ENCODE measurements around the gene CLEC16A.

The CLEC16A gene

DNA sequence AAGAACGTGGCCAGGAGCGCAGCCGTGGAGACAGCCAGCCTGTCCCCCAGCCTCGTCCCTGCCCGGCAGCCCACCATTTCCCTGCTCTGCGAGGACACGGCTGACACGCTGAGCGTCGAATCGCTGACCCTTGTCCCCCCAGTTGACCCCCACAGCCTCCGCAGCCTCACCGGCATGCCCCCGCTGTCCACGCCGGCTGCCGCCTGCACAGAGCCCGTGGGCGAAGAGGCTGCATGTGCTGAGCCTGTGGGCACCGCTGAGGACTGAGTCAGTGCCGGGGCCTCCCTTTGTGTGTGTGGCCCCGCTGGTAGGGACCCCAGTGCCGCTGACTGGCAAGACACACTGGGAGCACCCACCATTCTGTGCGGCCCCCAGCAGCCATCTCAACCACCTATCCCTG, 234.1 kb downstream of the CLEC16A start:
- DNase-seq (ENCODE audit: low spot score): no peak

DNA sequence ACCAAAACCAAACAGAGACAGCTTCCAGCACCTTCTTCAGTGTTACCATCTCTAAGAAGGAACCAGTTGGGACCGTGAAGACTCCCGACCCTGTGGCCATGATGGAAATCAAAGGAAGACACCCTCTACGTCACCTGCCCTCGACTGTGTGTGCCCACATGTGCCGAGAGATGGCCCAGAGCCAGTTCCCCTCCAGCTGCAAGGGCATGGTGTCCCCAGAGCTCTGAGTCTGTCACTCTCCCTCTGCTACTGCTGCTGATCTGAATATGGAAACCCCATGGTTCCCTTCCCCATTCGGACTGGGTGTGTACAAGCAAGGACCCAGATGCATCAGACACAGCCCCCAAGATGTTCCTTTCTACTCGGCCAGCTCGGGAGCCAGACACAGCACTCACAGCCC, 235.2 kb downstream of the CLEC16A start:
- no peak for DNase-seq (ENCODE audit: low spot score)

DNA sequence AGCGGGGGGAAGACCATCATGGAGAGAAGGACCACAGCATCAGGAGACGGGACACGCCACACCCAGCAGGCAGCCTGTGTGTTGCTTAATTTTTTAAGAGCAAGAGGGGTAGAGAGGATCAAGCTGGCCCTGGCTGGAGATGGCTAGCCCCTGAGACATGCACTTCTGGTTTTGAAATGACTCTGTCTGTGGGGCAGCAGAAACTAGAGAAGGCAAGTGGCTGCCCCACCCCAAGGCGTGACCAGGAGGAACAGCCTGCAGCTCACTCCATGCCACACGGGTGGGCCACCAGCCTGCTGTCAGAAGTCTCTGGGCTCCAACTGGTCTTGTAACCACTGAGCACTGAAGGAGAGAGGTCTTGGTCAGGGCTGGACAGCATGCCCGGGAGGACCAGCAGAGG, 236.1 kb downstream of the CLEC16A start:
- DNase-seq (ENCODE audit: low spot score): no peak

DNA sequence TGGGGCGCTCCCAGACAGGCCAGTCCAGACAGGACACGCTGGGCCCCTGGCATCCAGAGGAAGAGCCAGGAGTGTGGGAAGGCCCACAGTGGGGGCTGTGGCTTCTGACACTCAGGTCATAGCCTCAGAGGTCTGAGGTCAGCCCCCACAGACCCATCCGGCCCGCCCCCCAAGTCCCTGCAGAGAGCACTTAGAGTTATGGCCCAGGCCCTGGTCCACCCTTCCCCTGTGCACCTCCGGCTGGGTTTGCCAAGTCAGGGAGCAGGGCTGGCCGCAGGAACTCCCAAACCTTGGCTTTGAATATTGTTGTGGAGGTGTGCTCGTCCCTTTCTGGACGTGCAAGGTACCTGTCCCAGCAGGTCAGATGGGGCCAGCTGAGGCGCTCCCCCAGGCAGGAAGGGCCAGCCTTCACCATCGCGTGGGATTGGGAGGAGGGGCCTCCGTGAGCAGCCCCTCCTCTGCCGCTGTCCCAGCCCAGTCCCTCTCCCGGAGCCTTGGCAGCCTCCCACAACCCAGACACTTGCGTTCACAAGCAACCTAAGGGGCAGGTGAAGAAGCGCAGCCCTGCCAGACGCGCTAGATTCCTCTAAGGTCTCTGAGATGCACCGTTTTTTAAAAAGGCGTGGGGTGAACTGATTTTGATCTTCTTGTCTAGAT, 237.0 kb downstream of the CLEC16A start:
- DNase-seq (ENCODE audit: low spot score): no peak

DNA sequence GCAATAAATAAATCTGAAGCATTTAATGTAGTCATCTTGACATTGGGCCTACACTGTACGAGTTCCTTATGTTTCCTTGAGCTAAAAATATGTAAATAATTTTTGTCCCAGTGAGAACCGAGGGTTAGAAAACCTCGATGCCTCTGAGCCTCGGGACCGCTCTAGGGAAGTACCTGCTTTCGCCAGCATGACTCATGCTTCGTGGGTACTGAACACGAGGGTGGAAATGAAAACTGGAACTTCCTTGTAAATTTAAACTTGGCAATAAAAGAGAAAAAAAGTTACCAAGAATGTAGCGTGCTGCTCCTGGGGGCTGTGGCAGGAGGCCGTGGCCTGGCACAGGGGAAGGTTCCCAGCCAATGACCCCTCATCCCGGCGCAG, 237.5 kb downstream of the CLEC16A start:
- DNase-seq (ENCODE audit: low spot score): peak; percentile 13

DNA sequence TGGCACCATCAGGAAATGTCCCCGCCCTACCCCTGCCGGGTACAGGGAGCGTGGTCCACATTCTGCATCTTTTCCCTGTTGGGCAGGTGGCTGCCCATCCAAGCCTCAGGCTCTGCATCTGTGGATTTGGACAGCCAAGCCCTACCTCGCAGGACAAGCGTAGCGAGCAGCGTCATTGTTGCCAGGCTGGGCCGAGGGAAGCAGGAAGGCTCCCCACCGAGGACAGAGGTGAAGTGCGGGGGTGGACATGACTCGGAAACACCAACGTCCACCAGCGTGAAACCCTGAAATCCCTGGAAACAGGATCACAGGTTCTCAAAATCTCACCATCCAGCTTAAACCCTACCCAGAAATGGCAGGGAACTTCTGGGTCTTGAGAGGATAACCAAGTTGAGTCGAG, 238.0 kb downstream of the CLEC16A start:
- no peak for DNase-seq (ENCODE audit: low spot score)

DNA sequence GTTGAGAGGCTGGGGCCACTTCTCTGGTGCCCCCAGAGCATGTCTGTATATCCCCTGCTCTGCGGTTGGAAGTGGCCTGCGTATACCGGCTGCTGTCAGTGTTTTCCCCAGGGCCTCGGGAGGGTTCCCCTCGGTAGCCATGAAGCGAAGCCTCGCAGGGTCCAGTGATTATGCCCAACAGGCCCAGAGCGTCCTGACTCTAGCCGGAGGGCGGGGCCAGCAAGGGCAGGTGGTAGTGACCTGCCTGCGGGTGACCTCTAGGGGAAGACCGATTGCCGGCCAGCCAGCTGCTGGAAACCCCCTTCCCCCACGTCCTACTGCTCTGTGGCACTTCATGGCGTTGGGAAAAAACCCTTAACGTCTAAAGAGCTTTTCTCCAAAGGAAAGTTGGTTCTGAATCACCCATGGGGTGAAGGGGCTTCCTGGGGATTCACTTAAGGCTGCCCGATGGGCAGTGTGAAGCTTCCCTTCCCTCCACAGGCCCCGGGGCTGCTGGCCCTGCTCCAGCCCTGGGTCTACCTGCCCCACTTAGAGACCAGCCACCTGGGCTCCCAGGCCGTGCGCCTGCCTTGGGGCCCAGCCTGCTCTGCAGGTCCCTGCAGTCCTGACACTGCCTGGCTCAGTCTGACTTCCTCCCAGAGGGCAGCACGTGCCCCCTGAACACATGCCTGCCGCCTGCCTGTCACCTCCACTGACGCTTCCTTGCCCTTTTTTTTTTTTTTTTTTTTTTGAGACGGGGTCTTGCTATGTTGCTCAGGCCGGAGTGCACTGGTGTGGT, 238.9 kb downstream of the CLEC16A start:
- no peak for DNase-seq (ENCODE audit: low spot score)

DNA sequence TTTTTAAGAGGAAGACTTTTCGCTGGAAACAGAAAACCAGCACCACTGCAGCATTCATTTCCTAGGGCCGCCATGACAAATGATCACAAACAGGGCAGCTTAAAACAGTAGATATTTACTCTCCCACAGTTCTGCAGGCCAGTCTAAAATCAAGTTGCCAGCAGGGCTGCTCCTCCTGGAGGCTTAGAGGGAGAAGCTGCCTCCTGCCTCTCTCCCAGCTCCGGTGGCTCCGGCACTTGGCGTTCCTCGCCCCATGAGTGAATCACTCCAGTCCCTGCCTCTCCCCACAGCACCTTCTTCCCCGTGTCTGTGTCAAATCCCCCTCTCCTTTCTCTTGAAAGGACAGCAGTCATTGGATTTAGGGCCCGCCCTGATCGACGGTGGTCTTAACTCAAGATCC, 239.6 kb downstream of the CLEC16A start:
- no peak for DNase-seq (ENCODE audit: low spot score)

DNA sequence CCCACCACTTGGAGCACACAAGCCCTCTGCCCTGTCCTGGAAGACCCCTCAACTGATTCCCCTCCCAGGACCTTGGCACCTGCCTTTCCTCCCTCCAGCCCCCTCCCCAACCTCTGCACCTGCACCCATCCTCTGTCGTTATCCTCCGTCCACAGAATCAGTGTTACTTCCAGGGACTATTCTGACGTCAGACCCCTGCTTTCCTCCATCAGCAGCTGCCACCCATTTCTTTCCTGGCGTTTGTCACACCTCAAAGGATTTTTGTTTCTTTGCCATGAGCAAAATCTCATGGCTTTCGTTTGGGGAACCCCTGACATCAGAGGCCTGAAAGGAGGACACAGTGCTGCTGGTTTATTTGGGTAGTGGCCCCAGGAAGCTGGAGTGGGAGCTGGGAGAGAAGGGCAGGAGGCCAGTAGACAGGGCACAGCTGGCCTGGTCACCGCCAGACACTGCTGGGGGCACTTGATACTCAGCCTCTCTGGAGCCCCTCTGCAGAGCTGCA, 243.2 kb downstream of the CLEC16A start:
- DNase-seq (ENCODE audit: low spot score): no peak

DNA sequence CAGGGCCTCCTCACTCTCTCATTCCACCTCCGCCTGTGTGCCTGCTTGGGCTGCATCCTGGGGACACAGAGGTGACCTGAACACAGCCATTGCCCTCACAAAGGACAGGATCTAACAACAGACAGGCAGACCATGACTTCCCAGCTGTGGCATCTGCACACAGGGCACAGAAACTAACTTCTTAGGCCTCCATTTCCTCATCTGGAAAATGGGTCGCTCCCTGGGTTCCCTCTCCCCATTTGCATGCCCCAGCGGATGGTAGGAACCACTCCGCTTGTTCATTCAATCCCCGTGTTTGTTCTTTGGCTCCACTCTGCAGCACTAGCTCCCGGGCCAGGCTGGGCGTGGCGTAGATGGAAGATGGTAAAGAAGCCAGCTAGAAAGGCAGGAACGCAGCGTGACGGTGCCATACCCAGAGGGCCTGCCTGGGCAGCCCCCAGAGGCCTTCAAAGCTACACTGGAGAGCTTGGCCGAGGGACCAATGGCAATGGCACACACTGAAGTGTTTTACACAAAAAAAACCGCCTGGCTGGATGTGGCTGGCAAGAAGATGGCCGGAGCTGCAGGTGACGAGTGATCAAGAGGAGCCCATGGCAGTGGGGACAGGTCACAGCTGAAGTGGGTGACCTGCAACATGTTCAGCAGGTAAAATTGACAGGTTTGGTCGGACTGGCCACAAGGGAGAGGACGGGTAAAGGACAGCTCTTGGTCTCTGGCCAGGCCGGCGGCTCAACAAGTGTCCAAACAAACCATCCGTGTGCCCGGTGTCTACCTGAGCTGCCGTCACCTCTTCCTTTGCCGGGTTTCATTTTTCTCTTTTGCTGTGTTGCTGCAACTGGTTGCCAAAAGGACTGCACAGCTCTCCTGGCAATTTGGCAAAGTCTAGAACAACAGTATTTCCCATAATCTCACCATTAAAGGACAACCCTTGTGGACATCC, 244.7 kb downstream of the CLEC16A start:
- DNase-seq (ENCODE audit: low spot score): no peak

DNA sequence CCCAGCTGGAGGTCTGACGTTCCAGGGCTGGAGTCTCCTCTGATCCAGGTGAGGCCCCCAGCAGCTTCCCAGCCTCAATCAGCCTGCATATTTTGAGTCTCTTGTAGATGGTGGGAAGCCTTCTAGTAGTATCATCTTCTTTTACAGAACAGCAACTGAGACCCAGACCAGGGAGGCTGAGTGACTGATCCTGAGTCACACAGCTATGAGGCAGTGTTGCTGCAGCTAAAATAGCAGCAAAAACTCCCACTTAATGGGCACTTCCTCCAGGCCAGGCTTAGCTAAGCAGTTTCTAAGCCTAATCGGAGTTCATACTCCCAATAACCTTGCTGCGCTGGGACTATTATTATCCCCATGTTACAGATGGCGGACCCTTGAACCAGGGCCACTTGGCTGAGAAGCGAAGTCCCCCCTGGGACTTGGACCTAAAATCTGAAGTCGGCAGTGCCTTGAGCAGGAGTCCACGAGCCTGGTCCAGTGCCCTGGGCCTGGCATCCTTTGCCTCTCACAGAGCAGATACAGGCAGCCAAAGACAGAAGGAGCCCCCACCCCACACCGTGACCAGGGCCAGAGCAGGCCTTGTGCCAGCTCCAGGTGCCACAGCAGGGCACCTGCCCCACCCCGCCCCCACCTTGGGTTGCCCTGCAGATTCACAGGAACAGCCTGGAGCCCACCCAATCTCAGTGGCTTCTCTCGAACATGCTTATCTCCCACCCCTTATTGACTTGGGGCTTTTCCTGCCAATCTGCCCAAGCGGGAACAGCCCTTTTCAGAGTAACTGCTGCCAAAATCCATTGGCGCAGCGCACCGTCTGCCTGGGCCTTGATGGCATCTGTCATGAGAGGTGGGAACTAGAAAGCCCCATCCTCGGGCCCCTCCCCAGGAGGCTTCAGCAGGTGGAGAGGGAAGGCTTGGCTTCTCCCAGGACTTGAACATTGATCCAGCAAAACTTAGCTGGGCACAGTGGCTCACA, 246.5 kb downstream of the CLEC16A start:
- DNase-seq (ENCODE audit: low spot score): no peak

DNA sequence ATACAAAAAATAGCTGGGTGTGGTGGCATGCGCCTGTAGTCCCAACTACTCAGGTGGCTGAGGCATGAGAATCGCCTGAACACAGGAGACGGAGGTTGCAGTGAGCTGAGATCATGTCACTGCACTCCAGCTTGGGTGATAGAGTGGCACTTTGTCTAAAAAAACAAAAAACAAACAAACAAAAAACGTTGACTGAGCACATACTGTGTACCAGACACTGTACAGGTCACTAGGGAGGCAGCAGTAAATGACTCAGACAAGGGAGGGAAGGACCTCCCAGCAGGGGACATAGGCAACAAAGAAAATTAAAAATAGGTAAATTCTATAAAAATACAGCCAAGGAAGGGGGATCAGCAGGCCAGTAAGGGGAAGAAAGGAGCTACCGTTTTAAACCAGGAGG, 247.3 kb downstream of the CLEC16A start:
- no peak for DNase-seq (ENCODE audit: low spot score)

DNA sequence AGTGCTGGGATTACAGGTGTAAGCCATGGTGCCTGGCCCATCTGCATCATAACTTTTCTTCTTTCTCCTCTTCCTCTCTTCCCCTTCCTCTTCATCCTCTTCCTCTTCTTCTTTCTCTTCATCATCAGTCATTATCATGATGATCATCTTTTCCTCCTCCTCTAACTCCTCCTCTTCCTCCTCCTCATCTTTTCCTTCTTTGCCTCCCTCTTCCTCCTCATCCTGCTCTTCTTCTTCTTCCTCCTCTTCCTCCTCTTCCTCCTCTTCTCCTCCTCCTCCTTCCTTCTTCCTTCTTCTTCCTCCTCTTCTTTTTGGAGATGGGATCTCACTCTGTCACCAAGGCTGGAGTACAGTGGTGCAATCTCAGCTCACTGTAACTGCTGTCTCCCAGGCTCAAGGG, 249.1 kb downstream of the CLEC16A start:
- DNase-seq (ENCODE audit: low spot score): no peak

DNA sequence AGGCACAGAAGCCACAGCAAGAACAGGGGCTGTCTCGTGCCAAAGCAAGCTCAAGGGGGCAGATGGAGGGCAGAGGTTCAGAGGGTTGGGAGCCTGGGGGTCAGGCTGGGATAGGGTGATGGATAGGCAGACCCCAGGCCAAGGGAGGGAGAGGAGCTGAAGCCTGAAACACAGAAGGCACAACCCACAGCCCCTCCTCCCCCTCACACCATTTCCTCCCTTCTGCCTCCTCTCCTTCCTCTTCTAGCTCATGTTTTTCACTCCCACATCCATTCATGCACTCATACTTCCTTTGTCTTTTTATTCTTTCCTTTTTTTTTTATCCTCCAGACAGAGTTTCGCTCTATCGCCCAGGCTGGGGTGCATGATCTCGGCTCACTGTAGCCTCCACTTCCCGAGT, 250.5 kb downstream of the CLEC16A start:
- DNase-seq (ENCODE audit: low spot score): no peak

DNA sequence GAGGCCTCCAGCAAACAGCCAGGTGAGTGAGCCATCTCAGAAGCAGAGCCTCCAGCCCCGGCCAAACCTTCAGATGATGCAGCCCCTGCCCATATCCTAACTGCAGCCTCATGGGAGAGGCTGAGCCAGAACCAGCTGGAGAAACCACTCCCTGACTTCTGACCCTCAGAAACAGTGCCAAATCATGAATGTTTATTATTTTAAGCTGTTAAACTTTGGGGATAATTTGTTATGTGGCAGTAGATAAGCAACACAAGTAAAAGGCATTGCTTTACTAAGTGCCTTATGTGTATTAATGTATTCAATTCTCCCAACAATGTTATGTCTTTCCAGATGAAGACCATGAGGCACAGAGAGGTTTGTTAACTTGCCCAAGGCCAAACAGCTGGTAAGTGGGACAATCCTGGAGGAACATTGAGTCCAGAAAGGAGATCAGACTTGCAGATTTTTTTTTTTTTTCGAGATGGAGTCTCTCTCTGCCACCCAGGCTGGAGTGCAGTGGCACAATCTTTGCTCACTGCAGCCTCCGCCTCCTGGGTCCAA, 252.0 kb downstream of the CLEC16A start:
- DNase-seq (ENCODE audit: low spot score): no peak

DNA sequence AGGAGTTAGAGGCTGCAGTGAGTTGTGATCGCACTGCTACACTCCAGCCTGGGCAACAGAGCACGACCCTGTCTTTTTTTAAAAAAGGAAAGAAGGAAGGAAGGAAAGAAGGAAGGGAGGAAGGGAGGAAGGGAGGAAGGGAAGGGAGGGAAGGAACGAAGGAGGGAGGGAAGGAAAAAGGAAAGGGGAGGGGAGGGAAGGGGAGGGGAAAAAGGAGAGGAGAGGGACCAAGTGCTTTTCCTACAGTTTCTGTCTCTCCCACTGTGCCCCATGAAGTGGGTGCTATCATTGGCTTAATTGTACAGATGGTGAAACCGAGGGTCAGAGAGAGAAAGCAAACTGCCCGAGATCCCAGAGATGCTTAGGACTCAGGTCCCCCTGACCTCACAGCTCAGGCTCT, 254.0 kb downstream of the CLEC16A start:
- DNase-seq (ENCODE audit: low spot score): no peak

DNA sequence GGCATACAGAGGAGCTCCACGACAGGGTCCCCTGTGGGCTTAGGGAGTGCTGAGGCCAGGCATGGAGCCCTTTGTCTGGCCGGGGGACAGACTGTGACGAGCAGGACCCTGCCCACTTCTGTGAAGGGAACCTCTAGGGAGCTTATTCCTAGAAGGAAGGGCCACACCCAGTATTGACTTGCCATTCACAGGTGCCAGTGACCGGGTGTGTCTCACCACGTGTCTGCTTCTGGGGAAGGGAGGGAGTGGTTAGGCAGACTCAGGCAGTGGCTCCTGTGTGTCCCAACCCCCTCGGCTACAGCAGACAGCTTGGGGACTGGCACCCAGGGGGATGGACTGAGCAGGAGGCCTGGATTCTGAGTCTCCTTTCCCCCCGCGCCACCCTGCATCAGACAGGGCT, 254.5 kb downstream of the CLEC16A start:
- DNase-seq (ENCODE audit: low spot score): no peak

DNA sequence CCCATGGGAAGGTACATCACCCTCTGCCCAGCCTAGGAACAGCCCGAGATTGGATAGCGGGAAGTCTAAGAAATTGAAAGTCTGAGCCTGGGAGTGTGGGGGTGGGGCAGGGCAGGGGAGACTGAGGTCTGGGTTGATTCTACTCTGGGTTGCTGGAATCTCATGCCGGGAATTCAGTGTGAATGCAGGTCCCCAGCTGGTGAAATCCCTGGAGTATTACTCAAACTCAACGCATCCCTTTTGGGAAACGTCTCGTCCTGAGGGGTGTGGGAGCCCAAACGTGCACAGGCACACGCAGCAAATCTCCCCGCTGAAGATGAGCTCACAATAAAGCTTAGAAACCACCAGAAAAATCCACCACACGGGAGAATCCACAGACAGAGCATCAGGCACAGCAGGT, 256.2 kb downstream of the CLEC16A start:
- DNase-seq (ENCODE audit: low spot score): no peak

DNA sequence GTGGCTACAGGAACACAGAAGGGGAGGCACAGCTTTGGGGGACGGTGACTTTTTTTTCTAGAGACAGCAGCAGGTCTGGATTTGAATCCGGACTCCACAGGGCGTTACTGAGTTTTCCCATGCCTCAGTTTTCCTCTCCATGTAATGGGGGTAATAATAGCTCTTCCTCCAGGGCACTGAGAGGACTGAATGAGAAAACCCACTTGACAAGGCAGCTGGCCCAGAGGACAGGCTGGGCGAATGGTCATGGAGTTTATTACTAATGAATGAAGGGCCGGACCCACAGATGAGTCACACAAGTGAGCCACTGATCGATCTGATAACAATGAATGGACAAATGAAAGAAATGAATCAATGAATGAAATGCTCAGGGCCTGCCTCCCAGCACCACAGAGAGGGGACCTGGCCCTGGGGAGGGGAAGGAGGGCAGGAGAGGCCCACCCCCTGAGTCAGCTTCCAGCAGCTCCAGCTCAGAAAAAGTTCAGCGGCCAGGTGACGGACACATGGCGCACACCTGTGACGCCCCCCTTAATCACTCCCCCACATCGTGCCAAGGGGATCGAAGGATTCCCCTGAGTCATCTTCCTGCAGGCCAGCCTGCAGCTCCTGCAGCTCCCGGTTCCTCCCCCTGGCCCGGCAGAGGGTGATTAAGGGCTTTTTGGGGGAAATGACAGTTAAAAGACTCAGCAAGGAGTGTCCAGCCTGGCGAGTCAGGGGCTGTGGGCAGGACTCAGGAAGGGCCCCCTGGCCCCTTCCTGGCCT, 257.3 kb downstream of the CLEC16A start:
- DNase-seq (ENCODE audit: low spot score): no peak
